H7 (cell line): ENCODE data around the gene SND1. TPM values are rescaled to one million over a fixed set of nuclear protein-coding genes. Genes with fewer than 3 reads are reported as not detected.

Source experiments
- DNase-seq: peaks from one replicate; pipeline ENCODE4 v3.0.0; 2012
- H3K27me3 ChIP-seq: 2 replicates; pipeline ENCODE4 v1.6.0; 2011; ENCODE audit warnings: mild to moderate bottlenecking, low read length; ENCODE audit not compliant: control insufficient read depth, insufficient read depth
- H3K36me3 ChIP-seq: replicated peaks from 2 replicates; pipeline ENCODE4 v1.5.1; 2011; ENCODE audit warnings: low read length; ENCODE audit not compliant: control insufficient read depth, insufficient read depth
- H3K4me3 ChIP-seq: 2 replicates; pipeline ENCODE4 v1.5.1; 2011; ENCODE audit warnings: low read depth, mild to moderate bottlenecking, control low read depth, low read length, moderate library complexity; ENCODE audit not compliant: insufficient read depth
- total RNA-seq: library from RNA; depleted of rRNA; stranded (reverse); fragments of >200 nt; shearing (Covaris generic); gene quantifications from 2 replicates; pipeline ENCODE4 v1.2.3, GENCODE V29; 2014

Gene SND1
- total RNA-seq, 1 experiment from 2014 or later, result 196 TPM

GRCh38 chr7:127881564-127881963, 229.6 kb downstream of the SND1 start:
- no peak overlapping the region for H3K4me3 ChIP-seq
- DNase-seq, result no peak
- no peaks in the 10 kb centered on the region for H3K27me3 ChIP-seq
- H3K36me3 ChIP-seq, result no peaks in the 10 kb centered on the region

DNA sequence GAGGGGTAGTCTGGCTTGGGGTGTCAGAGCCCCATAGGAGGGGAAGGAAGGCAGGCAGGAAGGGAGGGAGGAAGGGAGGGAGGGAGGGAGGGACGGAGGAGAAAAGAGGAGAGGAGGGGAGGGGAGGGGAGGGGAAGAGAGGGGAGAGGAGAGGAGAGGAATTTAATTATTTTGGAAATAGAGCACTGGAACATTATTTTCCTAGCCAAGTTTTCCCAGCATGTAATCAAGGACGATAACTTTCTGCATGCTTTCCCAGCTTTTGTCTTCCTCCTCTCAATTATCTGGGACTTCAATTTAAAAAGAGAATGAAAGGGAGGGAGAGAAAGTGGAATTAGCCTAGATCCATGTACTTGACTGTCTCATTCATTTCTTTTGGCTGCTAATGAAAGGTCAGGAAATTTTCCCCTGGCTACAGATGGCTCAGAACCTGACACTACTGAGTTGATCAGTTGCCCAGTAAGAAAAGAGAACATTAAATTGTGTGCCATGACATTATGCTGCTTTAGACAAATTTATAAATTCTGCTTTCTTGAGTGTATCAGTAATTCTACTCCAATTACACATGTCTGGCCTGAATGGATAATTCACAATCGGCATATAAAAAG, 230.4 kb downstream of the SND1 start:
- H3K27me3 ChIP-seq, result no peaks in the 10 kb centered on the region
- no peak for DNase-seq
- H3K4me3 ChIP-seq, result no peak overlapping the region
- H3K36me3 ChIP-seq, result no peaks in the 10 kb centered on the region

GRCh38 chr7:127884066-127884559, 232.1 kb downstream of the SND1 start:
- no peaks in the 10 kb centered on the region for H3K27me3 ChIP-seq
- H3K36me3 ChIP-seq, result no peaks in the 10 kb centered on the region
- H3K4me3 ChIP-seq, result no peak overlapping the region
- no peak for DNase-seq

GRCh38 chr7:127885222-127885772, 233.3 kb downstream of the SND1 start:
- Histone ChIP-seq H3K27me3 (no peaks in the 10 kb centered on the region), H3K36me3 (no peaks in the 10 kb centered on the region), H3K4me3 (no peak overlapping the region)
- no peak for DNase-seq

- Histone ChIP-seq H3K27me3 (no peaks in the 10 kb centered on the region), H3K4me3 (no peak overlapping the region), H3K36me3 (no peaks in the 10 kb centered on the region)
- DNase-seq, result no peak
Measured at GRCh38 chr7:127885843-127886242, 233.8 kb downstream of the SND1 start.

DNA sequence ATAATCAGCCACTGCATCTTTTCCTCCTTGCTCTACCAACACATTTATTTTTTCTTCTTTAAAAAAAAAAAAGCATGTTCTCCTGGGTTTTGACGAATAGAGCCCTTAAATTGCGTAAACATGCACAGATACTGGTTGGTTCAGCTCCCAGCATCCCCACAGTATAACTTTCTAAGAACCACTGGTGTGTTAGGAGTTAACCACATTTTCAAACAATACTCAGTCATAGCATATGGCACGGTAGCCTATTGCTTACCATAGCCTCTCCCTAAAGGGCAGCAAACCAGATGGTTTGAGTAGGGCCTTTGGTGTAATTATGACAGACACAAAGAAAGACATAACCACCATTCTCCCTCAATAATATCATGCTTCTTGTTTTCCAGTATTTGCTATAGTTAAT, 234.3 kb downstream of the SND1 start:
- no peak overlapping the region for H3K4me3 ChIP-seq
- DNase-seq, result no peak
- no peaks in the 10 kb centered on the region for H3K27me3 ChIP-seq
- no peaks in the 10 kb centered on the region for H3K36me3 ChIP-seq

- no peaks in the 10 kb centered on the region; the same call in 1 of the 2 replicates for H3K36me3 ChIP-seq
- no peak for DNase-seq
- H3K4me3 ChIP-seq, result no peak overlapping the region
- no peaks in the 10 kb centered on the region for H3K27me3 ChIP-seq
Measured at GRCh38 chr7:127887096-127887495, 235.1 kb downstream of the SND1 start.

DNA sequence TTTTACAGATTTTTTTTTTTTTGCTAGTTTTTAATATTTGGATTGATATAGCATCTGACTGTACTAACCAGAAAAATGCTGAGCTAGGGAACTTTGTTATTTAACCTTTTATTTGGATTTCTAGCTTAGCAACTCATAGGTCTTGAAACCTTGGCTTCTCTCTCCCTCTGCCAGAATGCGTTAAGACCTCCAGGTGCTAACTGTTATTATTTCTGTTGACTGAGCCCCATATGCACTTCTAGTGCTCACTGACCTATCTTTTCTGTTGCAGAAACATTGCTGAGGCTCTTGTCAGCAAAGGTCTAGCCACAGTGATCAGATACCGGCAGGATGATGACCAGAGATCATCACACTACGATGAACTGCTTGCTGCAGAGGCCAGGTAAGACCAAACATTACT, 235.6 kb downstream of the SND1 start:
- no peaks in the 10 kb centered on the region for H3K27me3 ChIP-seq
- H3K4me3 ChIP-seq, result no peak overlapping the region
- no peaks in the 10 kb centered on the region; the same call in 1 of the 2 replicates for H3K36me3 ChIP-seq
- DNase-seq, result no peak

DNA sequence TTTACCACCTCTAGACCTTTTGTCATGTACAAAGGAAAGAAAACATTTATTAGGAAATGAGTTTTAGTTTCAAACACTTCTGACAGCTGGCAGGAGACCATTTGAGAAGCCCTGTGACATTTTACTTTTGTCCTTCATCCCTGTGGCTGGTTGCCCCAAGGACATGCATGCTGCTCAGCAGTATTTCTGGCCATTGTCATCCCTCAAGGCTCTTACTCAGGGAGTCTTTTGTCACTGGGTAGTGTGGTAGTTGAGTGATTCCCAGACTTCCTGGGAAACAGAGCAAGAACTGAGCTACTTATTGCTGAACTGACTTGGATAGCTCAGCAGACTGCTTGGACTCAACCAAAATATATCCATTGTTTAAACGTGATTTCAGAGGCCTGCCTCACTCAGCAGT, 236.4 kb downstream of the SND1 start:
- no peak overlapping the region for H3K4me3 ChIP-seq
- no peaks in the 10 kb centered on the region for H3K27me3 ChIP-seq
- DNase-seq, result no peak
- H3K36me3 ChIP-seq, result no peaks in the 10 kb centered on the region; the same call in 1 of the 2 replicates

DNA sequence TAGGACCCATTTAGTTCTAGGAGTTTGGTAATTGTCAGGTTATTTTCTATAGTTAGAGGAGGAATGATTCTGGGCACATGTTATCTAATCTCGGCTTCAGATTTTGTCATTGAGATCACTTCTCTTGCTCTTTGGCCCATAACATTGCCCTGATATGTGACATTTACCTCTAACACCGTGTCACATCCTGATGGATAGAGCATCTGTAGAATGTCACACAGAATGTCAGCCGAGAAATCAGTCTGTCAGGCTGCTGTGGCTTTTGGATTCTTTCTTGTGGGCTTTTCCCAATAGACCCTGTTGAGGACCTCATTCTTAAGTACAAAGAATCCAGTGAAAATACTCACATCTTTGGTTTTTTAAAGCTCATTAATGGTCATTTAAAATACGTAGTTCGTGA, 236.8 kb downstream of the SND1 start:
- no peak overlapping the region for H3K4me3 ChIP-seq
- no peaks in the 10 kb centered on the region for H3K27me3 ChIP-seq
- no peaks in the 10 kb centered on the region; the same call in 1 of the 2 replicates for H3K36me3 ChIP-seq
- DNase-seq, result no peak

- Histone ChIP-seq H3K27me3 (no peaks in the 10 kb centered on the region), H3K4me3 (no peak overlapping the region), H3K36me3 (no peaks in the 10 kb centered on the region; the same call in 1 of the 2 replicates)
- no peak for DNase-seq
Measured at GRCh38 chr7:127889677-127890076, 237.7 kb downstream of the SND1 start.

DNA sequence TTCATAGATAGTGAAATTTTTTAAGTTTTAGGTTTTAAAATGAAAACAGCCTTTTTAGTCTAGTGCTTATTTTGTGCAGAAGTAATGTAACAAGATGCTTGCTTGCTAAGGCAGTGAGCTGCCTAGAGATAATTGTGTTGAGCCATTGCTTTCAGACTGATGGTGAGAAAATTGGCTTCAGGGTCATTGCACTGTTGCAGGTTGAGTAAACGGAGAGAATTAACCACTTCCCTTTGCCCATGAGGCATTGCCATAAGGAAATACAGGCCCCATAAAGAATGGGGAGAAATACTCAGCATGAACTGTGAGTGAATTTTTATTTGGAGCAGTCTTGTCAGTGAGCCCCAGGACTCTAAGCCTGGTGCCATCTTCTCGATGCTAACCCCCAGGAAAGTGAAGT, 238.7 kb downstream of the SND1 start:
- H3K4me3 ChIP-seq, result no peak overlapping the region
- DNase-seq, result no peak
- no peaks in the 10 kb centered on the region for H3K27me3 ChIP-seq
- no peaks in the 10 kb centered on the region; the same call in 1 of the 2 replicates for H3K36me3 ChIP-seq

DNA sequence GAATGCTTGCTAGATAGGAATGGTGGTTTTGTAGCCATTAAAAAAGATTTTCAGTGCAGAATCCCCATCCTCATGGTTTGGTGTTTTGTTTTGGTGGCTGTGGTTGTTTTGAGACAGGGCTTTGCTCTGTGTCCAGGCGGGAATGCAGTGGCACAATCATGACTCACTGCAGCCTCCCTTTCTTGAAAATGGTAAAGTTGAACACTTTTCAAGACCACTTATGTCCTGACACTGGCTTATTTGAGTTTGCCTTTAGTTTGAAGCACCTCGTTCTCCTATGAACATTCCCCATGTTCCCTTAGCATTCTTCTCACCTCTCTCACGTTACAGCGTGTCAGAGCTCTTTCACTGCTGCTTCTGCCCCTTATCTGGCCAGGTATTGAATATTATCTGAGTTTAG, 239.2 kb downstream of the SND1 start:
- DNase-seq, result no peak
- Histone ChIP-seq H3K36me3 (no peaks in the 10 kb centered on the region; the same call in 1 of the 2 replicates), H3K27me3 (no peaks in the 10 kb centered on the region), H3K4me3 (no peak overlapping the region)

GRCh38 chr7:127891854-127892438, 240.0 kb downstream of the SND1 start:
- no peaks in the 10 kb centered on the region; the same call in 1 of the 2 replicates for H3K36me3 ChIP-seq
- H3K4me3 ChIP-seq, result no peak overlapping the region
- DNase-seq, result no peak
- H3K27me3 ChIP-seq, result no peaks in the 10 kb centered on the region
